SK-N-MC (cell line): Measurements from ENCODE around the gene CD244.

Source experiments
- EZH2 ChIP-seq: fragments of 200-600 bp; sonication (generic); IDR thresholded peaks from one replicate; pipeline ENCODE4 v1.6.1; 2017; ENCODE audit warnings: antibody characterized with exemption
- FOXP2 ChIP-seq: optimal IDR thresholded peaks from 2 replicates; pipeline ENCODE3; 2011; ENCODE audit warnings: mild to moderate bottlenecking, moderate library complexity; ENCODE audit not compliant: insufficient read depth; ENCODE audit errors: extremely low read length, control extremely low read depth
- POLR2AphosphoS5 ChIP-seq: IDR thresholded peaks from 2 replicates; pipeline ENCODE4 v1.6.1; 2012; ENCODE audit warnings: mild to moderate bottlenecking, low read depth, low read length, borderline replicate concordance

DNA sequence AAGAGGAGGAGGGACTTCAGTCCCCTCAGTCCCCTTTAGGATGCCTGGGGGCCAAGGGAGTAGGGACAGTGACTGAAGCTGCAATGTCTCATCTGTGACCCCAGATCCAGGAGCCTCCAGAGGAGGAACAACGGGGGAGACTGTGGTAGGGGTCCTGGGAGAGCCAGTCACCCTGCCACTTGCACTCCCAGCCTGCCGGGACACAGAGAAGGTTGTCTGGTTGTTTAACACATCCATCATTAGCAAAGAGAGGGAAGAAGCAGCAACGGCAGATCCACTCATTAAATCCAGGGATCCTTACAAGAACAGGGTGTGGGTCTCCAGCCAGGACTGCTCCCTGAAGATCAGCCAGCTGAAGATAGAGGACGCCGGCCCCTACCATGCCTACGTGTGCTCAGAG is 48.4 kb downstream of the CD244 start:
- no peak for TF ChIP-seq POLR2AphosphoS5
- no peak for TF ChIP-seq EZH2
- TF ChIP-seq FOXP2, result no peak
